NT2/D1 (cell line): ENCODE measurements around the gene COA4.
"Not testable (repeated sequence)": the region's sequence is repeated elsewhere in the genome, so short reads cannot be mapped to it uniquely, and the experiment has no call there.

Experiments used
- DNase-seq: peaks from one replicate; pipeline ENCODE4 v3.0.0-alpha.2; 2011; ENCODE audit warnings: low read depth, low spot score
- H3K27me3 ChIP-seq: 2 replicates; pipeline ENCODE4 v1.6.0; 2011; ENCODE audit warnings: mild to moderate bottlenecking; ENCODE audit not compliant: insufficient read length, insufficient read depth
- H3K36me3 ChIP-seq: 2 replicates; pipeline ENCODE4 v1.6.1; 2011; ENCODE audit warnings: mild to moderate bottlenecking, low read length, mixed read lengths; ENCODE audit not compliant: insufficient read depth, insufficient read length
- H3K4me1 ChIP-seq: 2 replicates; pipeline ENCODE4 v1.5.1; 2011; ENCODE audit not compliant: insufficient read depth, insufficient read length
- H3K4me3 ChIP-seq: 2 replicates; pipeline ENCODE4 v1.5.1; 2011; ENCODE audit warnings: low read depth; ENCODE audit not compliant: insufficient read length
- H3K9ac ChIP-seq: 2 replicates; pipeline ENCODE4 v1.6.0; 2011; ENCODE audit warnings: low read depth; ENCODE audit not compliant: insufficient read length
- H3K9me3 ChIP-seq: 2 replicates; pipeline ENCODE4 v1.5.1; 2011; ENCODE audit warnings: mild to moderate bottlenecking, low read length; ENCODE audit not compliant: insufficient read depth
- SUZ12 ChIP-seq: IDR thresholded peaks from 2 replicates; pipeline ENCODE4 v1.6.1; 2011; ENCODE audit not compliant: insufficient read length, insufficient read depth; ENCODE audit errors: extremely low read depth
- YY1 ChIP-seq: IDR thresholded peaks from 2 replicates; pipeline ENCODE4 v1.6.1; 2011; ENCODE audit not compliant: insufficient read length, insufficient read depth
- ZNF274 ChIP-seq: IDR thresholded peaks from 2 replicates; pipeline ENCODE4 v1.6.1; 2011; ENCODE audit warnings: mild to moderate bottlenecking, low read depth, low read length

The COA4 gene

DNA sequence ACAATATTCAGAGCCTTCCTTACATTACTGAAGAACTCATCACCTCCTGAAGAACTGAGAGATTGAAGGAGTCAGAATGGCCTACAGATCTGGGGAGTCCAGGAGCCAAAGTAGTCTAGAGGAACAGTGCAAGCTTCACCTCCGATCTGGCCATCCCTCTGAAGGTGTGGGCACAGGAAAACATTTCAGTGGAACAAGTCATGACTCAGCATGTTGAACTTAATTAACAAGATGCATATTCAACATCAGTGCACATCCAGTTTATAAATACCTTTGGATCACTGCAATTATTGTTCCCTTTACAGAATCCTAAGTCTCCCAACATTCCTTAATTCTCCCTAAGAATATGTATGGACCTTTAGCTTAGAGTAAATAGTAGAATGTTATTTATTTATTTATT, 25.7 kb upstream of the COA4 start:
- no peak overlapping the region for H3K4me3 ChIP-seq
- DNase-seq = no peak
- no peaks in the 10 kb centered on the region for H3K4me1 ChIP-seq
- TF ChIP-seq SUZ12 (no peak), YY1 (no peak), ZNF274 (no peak)
- H3K9ac ChIP-seq = no peak overlapping the region
- peaks cover 10% of the 10 kb centered on the region for H3K36me3 ChIP-seq
- no peaks in the 10 kb centered on the region for H3K27me3 ChIP-seq
- no peaks in the 10 kb centered on the region for H3K9me3 ChIP-seq

GRCh38 chr11:73894725-73895335, 18.2 kb upstream of the COA4 start:
- H3K9ac ChIP-seq = no peak overlapping the region
- no peaks in the 10 kb centered on the region; the same call in 1 of the 2 replicates for H3K9me3 ChIP-seq
- no peak overlapping the region for H3K4me3 ChIP-seq
- DNase-seq = no peak
- H3K4me1 ChIP-seq = no peaks in the 10 kb centered on the region
- no peak for TF ChIP-seq YY1
- no peak for TF ChIP-seq ZNF274
- no peak for TF ChIP-seq SUZ12
- peaks cover 5% of the 10 kb centered on the region for H3K36me3 ChIP-seq
- H3K27me3 ChIP-seq = no peaks in the 10 kb centered on the region

DNA sequence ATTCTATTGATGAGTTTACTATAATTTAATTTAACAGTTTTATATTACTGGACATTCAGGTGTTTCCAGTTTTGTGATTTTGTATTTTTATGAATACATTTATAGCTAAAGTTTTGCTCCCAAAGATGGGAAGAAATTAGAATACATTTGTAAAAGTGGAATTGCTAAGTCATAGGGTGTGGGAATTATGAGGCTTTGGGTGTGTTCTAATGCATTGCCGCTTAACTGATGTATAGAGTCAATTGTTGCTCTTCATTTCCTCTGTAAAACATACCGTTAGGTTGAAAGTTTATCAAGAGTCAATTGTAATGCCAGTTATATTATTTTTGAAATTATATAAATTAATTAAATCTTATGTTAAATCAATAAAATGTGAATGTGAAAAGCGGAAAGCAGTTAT, 16.4 kb upstream of the COA4 start:
- no peaks in the 10 kb centered on the region for H3K27me3 ChIP-seq
- TF ChIP-seq SUZ12 (no peak), ZNF274 (no peak), YY1 (no peak)
- H3K4me1 ChIP-seq = no peaks in the 10 kb centered on the region
- H3K9me3 ChIP-seq = no peaks in the 10 kb centered on the region; the same call in 1 of the 2 replicates
- no peak for DNase-seq
- peaks cover 10% of the 10 kb centered on the region for H3K36me3 ChIP-seq
- H3K4me3 ChIP-seq = no peak overlapping the region
- H3K9ac ChIP-seq = no peak overlapping the region

GRCh38 chr11:73889536-73889935, 12.9 kb upstream of the COA4 start:
- Histone ChIP-seq H3K36me3 (peaks cover 15% of the 10 kb centered on the region), H3K4me3 (no peak overlapping the region)
- no peak for TF ChIP-seq ZNF274
- TF ChIP-seq SUZ12 = no peak
- TF ChIP-seq YY1 = no peak

GRCh38 chr11:73889019-73889418, 12.4 kb upstream of the COA4 start:
- H3K4me1 ChIP-seq = no peaks in the 10 kb centered on the region
- H3K36me3 ChIP-seq = peaks cover 16% of the 10 kb centered on the region
- H3K27me3 ChIP-seq = no peaks in the 10 kb centered on the region
- no peaks in the 10 kb centered on the region for H3K9me3 ChIP-seq
- H3K9ac ChIP-seq = no peak overlapping the region
- DNase-seq = no peak
- no peak overlapping the region for H3K4me3 ChIP-seq
- no peak for TF ChIP-seq YY1
- TF ChIP-seq ZNF274 = no peak
- no peak for TF ChIP-seq SUZ12

More at GRCh38 chr11:73889536-73889935, 12.9 kb upstream of the COA4 start:
- Histone ChIP-seq H3K9ac (no peak overlapping the region), H3K4me1 (no peaks in the 10 kb centered on the region), H3K27me3 (no peaks in the 10 kb centered on the region), H3K9me3 (no peaks in the 10 kb centered on the region)
- no peak for DNase-seq

- H3K4me1 ChIP-seq = no peaks in the 10 kb centered on the region
- no peak overlapping the region for H3K4me3 ChIP-seq
- H3K36me3 ChIP-seq = peaks cover 21% of the 10 kb centered on the region
- TF ChIP-seq SUZ12 = no peak
- TF ChIP-seq ZNF274 = no peak
- no peak for TF ChIP-seq YY1
- no peak for DNase-seq
- no peaks in the 10 kb centered on the region for H3K9me3 ChIP-seq
- H3K9ac ChIP-seq = no peak overlapping the region
- H3K27me3 ChIP-seq = no peaks in the 10 kb centered on the region
Observed at GRCh38 chr11:73888244-73888643, 11.6 kb upstream of the COA4 start.

- Histone ChIP-seq H3K9ac (no peak overlapping the region), H3K4me3 (no peak overlapping the region), H3K36me3 (peaks cover 18% of the 10 kb centered on the region), H3K4me1 (no peaks in the 10 kb centered on the region), H3K27me3 (no peaks in the 10 kb centered on the region), H3K9me3 (peaks cover 5% of the 10 kb centered on the region; the same call in 1 of the 2 replicates)
- TF ChIP-seq YY1 (no peak), ZNF274 (no peak), SUZ12 (no peak)
- DNase-seq = no peak
Observed at GRCh38 chr11:73883856-73884255, 7.2 kb upstream of the COA4 start.

- not testable (repeated sequence) for H3K9ac ChIP-seq, H3K27me3 ChIP-seq, H3K9me3 ChIP-seq, H3K4me3 ChIP-seq, H3K4me1 ChIP-seq
- H3K36me3 ChIP-seq = peaks cover 18% of the 10 kb centered on the region
- DNase-seq = peak; percentile 49
Observed at GRCh38 chr11:73880449-73880848, 3.8 kb upstream of the COA4 start.
